Measurements from ENCODE around the gene PEX14. TPM values are rescaled to one million over a fixed set of nuclear protein-coding genes. Genes with fewer than 3 reads are reported as not detected.

PEX14 gene
- total RNA-seq, 1 experiment from 2014 or later: 17.7 TPM

- CTCF ChIA-PET: no interaction called here
- TF ChIP-seq CTCF (IDR thresholded peaks at IDR 0.05; ENCODE audit: unreplicated experiment): no peak
- H3K9me3 Mint-ChIP-seq (ENCODE audit: low read depth, unreplicated experiment): no peaks in the 10 kb centered on the region
- H3K27ac Mint-ChIP-seq (ENCODE audit: unreplicated experiment): no peak overlapping the region
- intact Hi-C loops (cut with micrococcal nuclease; ENCODE audit: unreplicated experiment): no loop called here
- no peaks in the 10 kb centered on the region for H3K36me3 Mint-ChIP-seq (ENCODE audit: insufficient read depth, unreplicated experiment)
- H3K4me3 Mint-ChIP-seq (ENCODE audit: low read depth, unreplicated experiment): no peak overlapping the region
- no peak for DNase-seq
- no peaks in the 10 kb centered on the region for H3K4me1 Mint-ChIP-seq (ENCODE audit: low read depth, unreplicated experiment)
- no TSS peak for BruUV-seq (replicated peaks)
- H3K27me3 Mint-ChIP-seq (ENCODE audit: unreplicated experiment): no peaks in the 10 kb centered on the region
Observed at GRCh38 chr1:10663678-10664035, 188.9 kb downstream of the PEX14 start.

GRCh38 chr1:10664251-10664650 is 189.5 kb downstream of the PEX14 start:
- no peaks in the 10 kb centered on the region for H3K4me1 Mint-ChIP-seq (ENCODE audit: low read depth, unreplicated experiment)
- H3K27me3 Mint-ChIP-seq (ENCODE audit: unreplicated experiment): no peaks in the 10 kb centered on the region
- no peak overlapping the region for H3K27ac Mint-ChIP-seq (ENCODE audit: unreplicated experiment)
- CTCF ChIA-PET: interaction anchor here (0.7 kb wide), 1 partner anchor 124 kb away, joined by 4 read pairs; no protein-coding TSS in a partner anchor
- intact Hi-C loops (cut with micrococcal nuclease; ENCODE audit: unreplicated experiment): no loop called here
- no peak for TF ChIP-seq CTCF (IDR thresholded peaks at IDR 0.05; ENCODE audit: unreplicated experiment)
- DNase-seq: no peak
- H3K36me3 Mint-ChIP-seq (ENCODE audit: insufficient read depth, unreplicated experiment): no peaks in the 10 kb centered on the region
- BruUV-seq (replicated peaks): no TSS peak
- no peaks in the 10 kb centered on the region for H3K9me3 Mint-ChIP-seq (ENCODE audit: low read depth, unreplicated experiment)
- no peak overlapping the region for H3K4me3 Mint-ChIP-seq (ENCODE audit: low read depth, unreplicated experiment)

GRCh38 chr1:10665226-10665625 is 190.5 kb downstream of the PEX14 start:
- Mint-ChIP-seq H3K9me3 (ENCODE audit: low read depth, unreplicated experiment) (no peaks in the 10 kb centered on the region), H3K36me3 (ENCODE audit: insufficient read depth, unreplicated experiment) (no peaks in the 10 kb centered on the region), H3K4me3 (ENCODE audit: low read depth, unreplicated experiment) (no peak overlapping the region), H3K27ac (ENCODE audit: unreplicated experiment) (no peak overlapping the region), H3K4me1 (ENCODE audit: low read depth, unreplicated experiment) (no peaks in the 10 kb centered on the region), H3K27me3 (ENCODE audit: unreplicated experiment) (no peaks in the 10 kb centered on the region)
- BruUV-seq (replicated peaks): no TSS peak
- DNase-seq: no peak
- no peak for TF ChIP-seq CTCF (IDR thresholded peaks at IDR 0.05; ENCODE audit: unreplicated experiment)
- intact Hi-C loops (cut with micrococcal nuclease; ENCODE audit: unreplicated experiment): no loop called here
- CTCF ChIA-PET: no interaction called here

- BruUV-seq (replicated peaks): no TSS peak
- DNase-seq: no peak
Observed at GRCh38 chr1:10665930-10666850, 191.4 kb downstream of the PEX14 start.

More at GRCh38 chr1:10665930-10666850, 191.4 kb downstream of the PEX14 start:
- H3K4me1 Mint-ChIP-seq (ENCODE audit: low read depth, unreplicated experiment): no peaks in the 10 kb centered on the region
- H3K27me3 Mint-ChIP-seq (ENCODE audit: unreplicated experiment): no peaks in the 10 kb centered on the region
- no peak overlapping the region for H3K27ac Mint-ChIP-seq (ENCODE audit: unreplicated experiment)
- intact Hi-C loops (cut with micrococcal nuclease; ENCODE audit: unreplicated experiment): no loop called here
- no peaks in the 10 kb centered on the region for H3K36me3 Mint-ChIP-seq (ENCODE audit: insufficient read depth, unreplicated experiment)
- CTCF ChIA-PET: no interaction called here
- H3K4me3 Mint-ChIP-seq (ENCODE audit: low read depth, unreplicated experiment): no peak overlapping the region
- H3K9me3 Mint-ChIP-seq (ENCODE audit: low read depth, unreplicated experiment): no peaks in the 10 kb centered on the region
- TF ChIP-seq CTCF (IDR thresholded peaks at IDR 0.05; ENCODE audit: unreplicated experiment): no peak

Data from Calu3 (cell line).